NCI-H446 (cell line): ENCODE results near the gene AMMECR1L.
"Not testable (repeated sequence)": the region's sequence is repeated elsewhere in the genome, so short reads cannot be mapped to it uniquely, and the experiment has no call there.

Experiments used
- DNase-seq, 2 experiments: peaks; one replicate each; lab custom pipeline; 2025; lab: John Stamatoyannopoulos, UW

Gene AMMECR1L

GRCh38 chr2:127841466-127842178, 44.1 kb downstream of the AMMECR1L start:
- no peak for DNase-seq

GRCh38 chr2:127840893-127841292, 44.9 kb downstream of the AMMECR1L start:
- DNase-seq = no peak

GRCh38 chr2:127834951-127835350, 50.8 kb downstream of the AMMECR1L start:
- DNase-seq = no peak

- no peak for DNase-seq
These were observed 55.9 kb downstream of the AMMECR1L start for GRCh38 chr2:127829845-127830246.

GRCh38 chr2:127826708-127827107, 59.0 kb downstream of the AMMECR1L start:
- not testable (repeated sequence) for DNase-seq

- DNase-seq = no peak
These were observed 59.7 kb downstream of the AMMECR1L start for GRCh38 chr2:127826047-127826446.

GRCh38 chr2:127820080-127820668, 65.6 kb downstream of the AMMECR1L start:
- no peak for DNase-seq

- no peak for DNase-seq
These were observed 66.8 kb downstream of the AMMECR1L start for GRCh38 chr2:127818794-127819425.

- DNase-seq = no peak
These were observed 67.5 kb downstream of the AMMECR1L start for GRCh38 chr2:127818241-127818640.

GRCh38 chr2:127814677-127815076, 71.1 kb downstream of the AMMECR1L start:
- no peak for DNase-seq

GRCh38 chr2:127812441-127812840, 73.3 kb downstream of the AMMECR1L start:
- DNase-seq = not testable (repeated sequence)
